Sigmoid colon (tissue), 4 donors: ENCODE measurements around the gene RPL4.

ENCODE experiments used
- EP300 ChIP-seq, 4 donors: sonication (generic); formaldehyde crosslinking; IDR thresholded peaks; one replicate each; pipeline ENCODE4 v1.6.1; 2017; ENCODE audit warnings: antibody characterized with exemption in 4 of 4
- POLR2A ChIP-seq, 2 donors: fragments of 450-650 bp; IDR thresholded peaks; one replicate each; pipeline ENCODE4 v1.6.1; 2016; ENCODE audit warnings: antibody characterized with exemption in 2 of 2, mild to moderate bottlenecking in 2 of 2, moderate library complexity in 2 of 2
- POLR2AphosphoS5 ChIP-seq, 4 donors: sonication (generic); formaldehyde crosslinking; IDR thresholded peaks; one replicate each; pipeline ENCODE4 v1.6.1; 2017; ENCODE audit warnings: antibody characterized with exemption in 4 of 4
- TF ChIP-seq, protein P1 (sequence below), 4 experiments: fragments of 450-650 bp in 3 of 4; fragments of 200-600 bp in 1 of 4; IDR thresholded peaks; one replicate each; pipeline ENCODE4 v1.5.1; 2016 to 2019; ENCODE audit warnings: antibody characterized with exemption in 4 of 4, mild to moderate bottlenecking in 3 of 4, moderate library complexity in 2 of 4

DNA sequence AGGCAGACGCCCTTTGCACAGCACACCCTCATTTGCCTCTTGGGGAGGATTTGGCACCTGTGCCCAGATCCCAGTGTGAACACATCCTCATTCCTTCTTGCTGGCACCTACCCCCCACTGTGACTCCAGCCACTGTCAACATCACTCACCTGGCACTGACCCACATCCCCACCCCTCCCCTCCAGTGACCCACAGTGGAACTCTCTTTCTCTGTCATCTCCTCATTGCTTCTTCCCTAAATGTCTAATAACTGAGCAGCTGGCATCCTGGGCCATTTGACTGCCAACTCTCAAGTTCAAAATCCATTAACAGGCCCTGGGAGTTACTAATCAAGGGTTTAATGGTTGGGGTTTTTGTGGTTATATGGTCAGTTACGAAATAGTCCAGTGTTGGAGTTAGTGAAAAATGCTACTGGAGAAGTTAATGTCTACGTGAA lies 21.5 kb downstream of the RPL4 start:
- TF ChIP-seq POLR2AphosphoS5 (IDR thresholded peaks at IDR 0.05) (no peak), EP300 (IDR thresholded peaks at IDR 0.05) (no peak), POLR2A (IDR thresholded peaks at IDR 0.05) (no peak)
- TF ChIP-seq, protein P1, sequence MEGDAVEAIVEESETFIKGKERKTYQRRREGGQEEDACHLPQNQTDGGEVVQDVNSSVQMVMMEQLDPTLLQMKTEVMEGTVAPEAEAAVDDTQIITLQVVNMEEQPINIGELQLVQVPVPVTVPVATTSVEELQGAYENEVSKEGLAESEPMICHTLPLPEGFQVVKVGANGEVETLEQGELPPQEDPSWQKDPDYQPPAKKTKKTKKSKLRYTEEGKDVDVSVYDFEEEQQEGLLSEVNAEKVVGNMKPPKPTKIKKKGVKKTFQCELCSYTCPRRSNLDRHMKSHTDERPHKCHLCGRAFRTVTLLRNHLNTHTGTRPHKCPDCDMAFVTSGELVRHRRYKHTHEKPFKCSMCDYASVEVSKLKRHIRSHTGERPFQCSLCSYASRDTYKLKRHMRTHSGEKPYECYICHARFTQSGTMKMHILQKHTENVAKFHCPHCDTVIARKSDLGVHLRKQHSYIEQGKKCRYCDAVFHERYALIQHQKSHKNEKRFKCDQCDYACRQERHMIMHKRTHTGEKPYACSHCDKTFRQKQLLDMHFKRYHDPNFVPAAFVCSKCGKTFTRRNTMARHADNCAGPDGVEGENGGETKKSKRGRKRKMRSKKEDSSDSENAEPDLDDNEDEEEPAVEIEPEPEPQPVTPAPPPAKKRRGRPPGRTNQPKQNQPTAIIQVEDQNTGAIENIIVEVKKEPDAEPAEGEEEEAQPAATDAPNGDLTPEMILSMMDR (IDR thresholded peaks at IDR 0.05): no peak
